ENCODE data around the gene TSHZ3. TPM values are rescaled to one million over a fixed set of nuclear protein-coding genes. Genes with fewer than 3 reads are reported as not detected.
A peak's percentile ranks its signal among the peaks of the same experiment; 100 is the strongest.

The TSHZ3 gene
- total and polyA plus RNA-seq, 8 donors, result 0.87 to 14.3 (median 5.9) TPM

DNA sequence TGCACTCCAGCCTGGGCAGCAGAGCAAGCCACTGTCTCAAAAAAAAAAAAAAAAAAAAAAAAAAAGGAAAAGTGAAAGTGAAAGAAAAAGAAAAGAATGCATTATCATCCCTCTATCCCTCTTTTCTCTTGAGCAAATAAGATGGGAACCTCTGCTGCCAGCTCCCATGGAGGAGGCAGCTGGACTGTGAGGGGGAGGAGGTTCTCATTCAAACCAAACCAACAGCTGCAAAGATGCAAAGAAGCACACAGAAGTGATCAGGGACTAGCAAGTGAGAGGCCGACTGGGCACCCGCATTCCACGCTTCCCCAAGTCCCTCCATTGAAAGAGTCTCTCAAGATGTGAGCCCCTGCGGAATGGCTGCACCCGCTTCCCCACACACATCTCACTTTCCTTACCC, 63.5 kb downstream of the TSHZ3 start:
- Histone ChIP-seq H3K36me3 (no peaks in the 10 kb centered on the region), H3K4me1 (peaks cover 0 to 58% (median 10%) of the 10 kb centered on the region in 4 donors), H3K27ac (peak overlapping the region in 2 of 5 donors; percentile 22 to 26), H3K9me3 (no peaks in the 10 kb centered on the region), H3K4me3 (no peak overlapping the region), H3K27me3 (no peaks in the 10 kb centered on the region)
- 74 to 85% (median 83%) methylated on average over 5 of the region's 5 CpGs for WGBS, 5 donors
- intact Hi-C loops (cut with DNase I; ENCODE audit: low total_unique reads), result no loop called here
- TF ChIP-seq POLR2A (IDR thresholded peaks at IDR 0.05) (no peak), CTCF (IDR thresholded peaks at IDR 0.05) (no peak), POLR2AphosphoS5 (IDR thresholded peaks at IDR 0.05) (no peak), EP300 (IDR thresholded peaks at IDR 0.05) (no peak)
- peak in 1 of 2 donors; percentile 48 for DNase-seq

- WGBS, 5 donors, result 80 to 87% (median 81%) methylated on average over 7 of the region's 7 CpGs
- no peak for DNase-seq
- TF ChIP-seq POLR2A (IDR thresholded peaks at IDR 0.05), result no peak
- no peak for TF ChIP-seq CTCF (IDR thresholded peaks at IDR 0.05)
- no peak for TF ChIP-seq POLR2AphosphoS5 (IDR thresholded peaks at IDR 0.05)
- TF ChIP-seq EP300 (IDR thresholded peaks at IDR 0.05), result no peak
- H3K36me3 ChIP-seq, result peaks cover 0 to under 1% (median 0%) of the 10 kb centered on the region in 4 donors
- H3K27me3 ChIP-seq, result no peaks in the 10 kb centered on the region
- H3K9me3 ChIP-seq, result no peaks in the 10 kb centered on the region
- peaks cover 0 to 63% (median 10%) of the 10 kb centered on the region in 4 donors for H3K4me1 ChIP-seq
- no peak overlapping the region for H3K27ac ChIP-seq
- no peak overlapping the region for H3K4me3 ChIP-seq
- intact Hi-C loops (cut with DNase I; ENCODE audit: low total_unique reads), result no loop called here
These were observed 64.6 kb downstream of the TSHZ3 start for GRCh38 chr19:31284621-31285020.

DNA sequence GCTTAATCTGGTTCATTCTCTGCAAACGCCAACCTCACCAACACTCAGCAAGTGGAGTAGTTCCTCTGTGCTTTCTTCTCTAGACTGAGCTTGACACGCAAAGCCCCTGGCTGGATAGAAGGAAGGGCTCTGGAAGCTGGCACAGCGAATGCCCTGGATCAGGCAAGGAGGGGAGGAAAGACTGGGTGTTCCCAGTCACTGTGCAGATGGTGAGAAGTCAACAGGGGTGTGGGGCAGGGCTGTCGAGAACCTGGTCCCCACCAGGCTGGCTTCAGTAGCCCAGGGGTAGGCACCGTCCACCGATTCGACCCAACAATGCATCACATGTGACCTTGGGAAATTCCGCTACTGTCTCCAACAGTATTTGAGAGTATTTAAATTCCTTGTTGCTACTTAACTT, 65.5 kb downstream of the TSHZ3 start:
- Histone ChIP-seq H3K9me3 (no peaks in the 10 kb centered on the region), H3K4me1 (peaks cover 0 to 61% (median 10%) of the 10 kb centered on the region in 4 donors), H3K4me3 (no peak overlapping the region), H3K27ac (no peak overlapping the region), H3K27me3 (no peaks in the 10 kb centered on the region), H3K36me3 (peaks cover 4 to 9% (median 6%) of the 10 kb centered on the region in 4 donors)
- TF ChIP-seq EP300 (IDR thresholded peaks at IDR 0.05) (no peak), POLR2AphosphoS5 (IDR thresholded peaks at IDR 0.05) (no peak), POLR2A (IDR thresholded peaks at IDR 0.05) (no peak), CTCF (IDR thresholded peaks at IDR 0.05) (no peak)
- intact Hi-C loops (cut with DNase I; ENCODE audit: low total_unique reads), result no loop called here
- 88 to 97% (median 92%) methylated on average over 7 to 8 of the region's 8 CpGs for WGBS, 5 donors
- no peak for DNase-seq

DNA sequence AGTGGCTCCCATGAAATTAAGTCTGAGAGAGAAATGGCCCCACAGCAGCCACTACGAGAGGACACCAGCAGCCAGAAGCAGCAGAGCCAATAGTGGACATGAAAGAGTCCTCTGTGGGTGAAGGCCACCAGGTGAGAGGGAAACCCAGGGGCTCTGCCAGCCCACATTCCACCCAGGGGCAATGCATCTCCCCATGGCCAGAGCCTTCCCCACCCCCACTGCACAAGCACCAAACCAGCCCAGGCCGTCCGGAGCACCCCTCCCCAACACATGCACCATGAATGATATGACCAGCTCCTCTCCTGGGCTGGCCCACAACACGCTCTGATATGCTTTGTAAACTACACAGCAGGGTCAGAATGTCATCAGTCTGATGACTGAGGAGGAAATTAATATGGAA, 66.9 kb downstream of the TSHZ3 start:
- 43 to 76% (median 52%) methylated on average over 4 of the region's 4 CpGs for WGBS, 5 donors
- Histone ChIP-seq H3K4me3 (no peak overlapping the region), H3K27me3 (no peaks in the 10 kb centered on the region), H3K4me1 (peaks cover 0 to 61% (median 10%) of the 10 kb centered on the region in 4 donors), H3K9me3 (no peaks in the 10 kb centered on the region), H3K27ac (no peak overlapping the region), H3K36me3 (peaks cover 5 to 23% (median 19%) of the 10 kb centered on the region in 4 donors)
- intact Hi-C loops (cut with DNase I; ENCODE audit: low total_unique reads), result no loop called here
- TF ChIP-seq POLR2AphosphoS5 (IDR thresholded peaks at IDR 0.05) (no peak), POLR2A (IDR thresholded peaks at IDR 0.05) (no peak)
- no peak for DNase-seq

GRCh38 chr19:31280287-31281006, 68.8 kb downstream of the TSHZ3 start:
- no peaks in the 10 kb centered on the region for H3K9me3 ChIP-seq
- no peak for TF ChIP-seq EP300 (IDR thresholded peaks at IDR 0.05)
- no peak for TF ChIP-seq POLR2AphosphoS5 (IDR thresholded peaks at IDR 0.05)
- no peak for TF ChIP-seq CTCF (IDR thresholded peaks at IDR 0.05)
- no peak for TF ChIP-seq POLR2A (IDR thresholded peaks at IDR 0.05)
- peaks cover 5 to 35% (median 28%) of the 10 kb centered on the region in 4 donors for H3K36me3 ChIP-seq
- intact Hi-C loops (cut with DNase I; ENCODE audit: low total_unique reads), result no loop called here
- WGBS, 5 donors, result 45 to 63% (median 56%) methylated on average over 11 of the region's 11 CpGs
- H3K4me1 ChIP-seq, result peaks cover 0 to 53% (median 4%) of the 10 kb centered on the region in 4 donors
- no peak for DNase-seq
- H3K4me3 ChIP-seq, result no peak overlapping the region
- H3K27ac ChIP-seq, result no peak overlapping the region
- H3K27me3 ChIP-seq, result no peaks in the 10 kb centered on the region

Measured in stomach (tissue), 9 donors.